GM21360 (cell line): ENCODE measurements around the gene SUCO.
"Not testable (repeated sequence)": the region's sequence is repeated elsewhere in the genome, so short reads cannot be mapped to it uniquely, and the experiment has no call there.

Source experiments
- ATAC-seq: cut with Tn5 transposase; IDR thresholded peaks from one replicate; pipeline ENCODE4 v1.9.1; 2021; ENCODE audit warnings: mild to moderate bottlenecking, moderate library complexity; ENCODE audit not compliant: unreplicated experiment

The SUCO gene

DNA sequence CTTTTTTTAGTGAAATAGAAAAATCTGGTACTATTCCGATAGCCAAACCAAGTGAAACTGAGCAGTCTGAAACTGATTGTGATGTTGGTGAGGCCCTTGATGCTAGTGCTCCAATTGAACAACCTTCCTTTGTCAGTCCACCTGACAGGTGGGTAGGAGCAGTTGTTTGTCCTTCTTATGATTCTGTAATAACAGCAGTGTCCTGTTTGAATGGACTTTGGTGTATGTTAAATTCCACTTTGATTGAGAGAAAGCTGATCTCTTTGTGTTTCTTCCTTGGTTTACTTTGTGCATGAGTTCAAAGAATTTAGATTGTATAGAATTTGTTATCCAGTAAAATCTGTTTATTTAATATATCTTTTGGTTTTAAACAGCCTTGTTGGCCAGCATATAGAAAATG is 24.3 kb downstream of the SUCO start:
- ATAC-seq: no peak

DNA sequence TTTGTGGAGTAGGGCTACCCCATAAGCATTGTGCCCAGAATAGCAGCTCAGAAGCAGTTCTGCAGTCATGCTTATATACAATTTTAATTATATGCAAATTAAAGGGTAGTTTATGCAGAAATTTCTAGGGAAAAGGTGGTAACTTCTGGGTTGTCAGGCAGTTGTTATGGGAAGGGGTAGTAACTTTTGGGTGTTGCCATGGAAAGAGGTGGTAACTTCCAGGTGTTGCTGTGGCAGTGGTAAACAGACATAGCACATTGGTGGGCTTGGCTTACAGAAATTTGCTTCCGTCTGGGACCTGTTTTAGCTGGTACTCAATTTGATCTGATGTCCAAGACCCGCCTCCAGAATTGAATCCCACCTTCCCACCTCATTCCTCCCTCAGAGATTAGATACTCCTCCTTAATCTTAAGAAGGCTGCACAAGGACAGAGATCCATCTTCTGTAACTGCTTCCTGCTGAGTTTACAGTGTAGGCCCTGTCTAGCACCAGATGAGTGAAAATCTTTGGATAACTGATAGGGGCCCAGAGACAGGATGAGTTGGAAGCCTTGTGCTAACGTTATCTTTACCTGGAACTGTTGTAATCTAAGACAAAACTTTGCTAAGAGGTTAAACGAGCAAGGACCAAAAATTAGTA is 26.7 kb downstream of the SUCO start:
- no peak for ATAC-seq

DNA sequence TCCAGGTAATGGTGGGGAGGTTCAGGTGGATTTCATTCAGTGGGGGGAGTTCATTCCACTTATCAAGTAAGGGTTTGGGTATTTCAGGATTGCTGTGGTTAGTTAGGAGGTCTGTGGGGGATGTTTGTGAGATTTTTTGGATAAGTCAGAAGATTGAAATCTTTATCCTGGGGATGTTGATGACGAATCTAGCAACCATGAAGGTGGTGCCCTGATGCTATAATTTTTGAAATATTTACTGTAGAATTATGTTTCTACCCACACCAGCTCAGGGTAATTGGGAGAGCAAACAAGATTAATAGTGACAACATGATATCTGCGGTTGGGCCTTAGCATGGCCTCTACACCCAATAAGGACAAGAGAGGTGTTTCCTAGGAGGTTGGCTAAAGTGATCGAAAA is 28.3 kb downstream of the SUCO start:
- ATAC-seq: no peak

DNA sequence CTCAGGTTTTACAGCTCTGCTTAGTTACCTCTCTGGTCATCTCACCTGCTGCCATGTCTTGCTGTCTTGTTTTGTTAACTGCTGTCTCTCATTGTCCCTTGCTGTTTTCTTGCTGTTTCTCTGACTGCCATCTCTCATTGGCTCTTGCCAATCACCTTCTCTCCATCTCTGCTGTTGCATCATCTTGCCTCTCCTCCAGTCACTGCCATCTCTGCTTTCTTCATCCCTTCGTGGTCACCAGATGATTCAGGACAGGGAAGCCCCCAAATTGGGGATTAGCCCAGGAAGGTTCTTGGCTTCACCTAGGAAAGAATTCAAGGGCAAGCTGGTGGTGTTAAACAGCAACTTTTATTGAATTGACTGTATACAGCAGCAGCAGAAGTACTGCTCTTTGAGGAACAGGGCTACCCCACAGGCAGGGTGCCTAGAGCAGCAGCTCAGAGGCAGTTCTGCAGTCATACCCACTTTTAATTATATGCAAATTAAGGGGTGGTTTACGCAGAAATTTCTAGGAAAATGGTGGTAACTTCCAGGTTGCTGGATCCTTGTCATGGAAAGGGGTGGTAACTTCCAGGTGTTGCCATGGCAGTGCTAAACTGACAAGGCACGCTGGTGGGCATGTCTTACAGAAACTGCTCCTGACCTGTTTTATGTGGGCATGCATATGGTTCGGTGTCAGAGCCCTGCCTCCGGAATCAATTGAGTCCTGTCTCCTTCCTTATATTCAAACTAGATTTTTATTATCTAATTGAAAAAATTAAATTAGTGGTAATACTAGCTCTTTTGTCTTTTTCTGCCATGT is 33.4 kb downstream of the SUCO start:
- no peak for ATAC-seq

DNA sequence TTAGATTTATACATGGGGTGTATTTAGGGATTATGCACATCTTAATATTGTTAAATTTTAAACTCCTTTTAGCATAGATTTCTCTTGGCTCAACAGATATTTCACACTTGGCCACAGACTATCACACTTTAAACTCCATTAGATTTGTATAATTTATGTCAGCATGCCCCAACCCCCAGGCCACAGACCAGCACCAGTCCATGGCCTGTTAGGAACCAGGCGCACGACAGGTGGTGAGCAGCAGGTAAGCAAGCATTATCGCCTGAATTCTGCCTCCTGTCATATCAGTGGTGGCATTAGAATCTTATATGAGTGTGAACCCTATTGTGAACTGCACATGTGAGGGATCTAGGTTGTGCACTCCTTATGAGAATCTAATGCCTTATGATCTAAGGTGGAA is 34.8 kb downstream of the SUCO start:
- ATAC-seq: no peak

DNA sequence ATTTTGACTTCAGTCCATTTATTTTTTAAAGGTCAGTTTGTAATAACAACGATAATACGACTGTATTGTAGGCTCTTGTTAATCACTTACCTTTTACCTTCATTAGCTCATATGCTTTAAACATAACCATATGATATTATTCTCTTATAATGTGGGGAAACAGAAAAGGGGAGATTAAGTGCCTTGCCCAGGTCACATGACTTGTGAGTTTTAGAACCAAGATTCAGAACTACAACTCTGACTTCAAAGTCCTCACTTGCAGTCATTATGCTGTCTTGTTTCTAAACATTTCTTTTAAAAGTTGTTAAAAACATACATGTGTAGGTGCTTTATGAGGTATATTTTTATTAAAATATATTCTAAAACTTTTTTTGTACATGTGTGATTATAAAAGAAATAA is 41.1 kb downstream of the SUCO start:
- ATAC-seq: no peak

DNA sequence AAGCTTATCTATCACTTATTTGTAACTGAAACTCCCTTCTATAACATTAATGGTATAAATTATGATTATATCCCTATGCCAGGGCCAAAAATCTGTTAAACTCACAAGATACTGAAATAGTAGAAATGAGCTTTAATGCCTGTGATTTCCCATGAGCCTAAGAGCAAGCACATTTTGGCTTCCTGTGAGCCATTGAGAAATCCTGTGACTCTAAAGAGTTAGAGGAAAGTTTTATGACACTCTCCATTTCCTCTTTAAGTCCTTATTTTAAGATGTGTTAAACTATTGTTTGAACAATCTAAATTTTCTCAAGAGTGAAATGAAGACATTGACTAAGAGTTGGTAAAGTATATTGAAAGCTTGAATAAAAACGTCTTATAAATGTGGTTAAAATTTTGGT is 45.6 kb downstream of the SUCO start:
- ATAC-seq: no peak

DNA sequence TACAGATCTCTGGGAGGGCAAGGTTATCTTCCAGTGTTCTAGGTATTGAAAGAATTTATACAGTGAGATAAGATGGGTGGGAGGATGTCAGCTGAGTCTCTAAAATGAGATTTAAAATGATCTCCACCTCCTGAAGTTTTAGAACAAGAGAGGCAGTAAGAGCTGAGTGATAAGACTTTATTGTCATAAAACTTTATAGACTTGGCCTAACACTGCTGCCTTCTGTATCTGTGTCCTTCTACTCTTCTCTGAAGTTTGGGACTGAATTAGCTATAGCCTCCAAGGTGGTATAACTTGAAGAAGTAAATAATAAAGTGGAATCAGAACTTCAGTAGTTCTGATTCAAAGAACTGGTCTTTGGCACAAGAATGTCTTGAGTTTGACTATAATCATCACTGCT is 48.3 kb downstream of the SUCO start:
- no peak for ATAC-seq

DNA sequence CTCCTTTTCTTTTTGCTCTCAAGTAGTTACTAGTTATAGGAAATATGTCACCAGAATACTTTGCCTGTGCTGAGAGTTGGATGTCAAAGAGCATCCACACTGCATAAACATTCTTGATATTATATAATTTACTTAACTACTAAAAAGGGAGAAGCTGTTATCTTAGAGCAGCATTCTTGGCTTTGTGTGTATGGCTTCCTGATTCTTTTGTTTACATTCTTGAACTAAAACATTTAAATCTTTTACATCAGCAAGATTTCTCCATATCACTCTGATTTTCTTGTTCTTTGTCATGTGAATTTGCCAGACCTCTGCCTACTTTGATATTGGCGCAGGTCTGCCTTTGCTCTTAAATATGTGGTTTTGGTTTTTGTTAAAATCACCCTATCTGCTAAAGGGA is 48.8 kb downstream of the SUCO start:
- no peak for ATAC-seq

DNA sequence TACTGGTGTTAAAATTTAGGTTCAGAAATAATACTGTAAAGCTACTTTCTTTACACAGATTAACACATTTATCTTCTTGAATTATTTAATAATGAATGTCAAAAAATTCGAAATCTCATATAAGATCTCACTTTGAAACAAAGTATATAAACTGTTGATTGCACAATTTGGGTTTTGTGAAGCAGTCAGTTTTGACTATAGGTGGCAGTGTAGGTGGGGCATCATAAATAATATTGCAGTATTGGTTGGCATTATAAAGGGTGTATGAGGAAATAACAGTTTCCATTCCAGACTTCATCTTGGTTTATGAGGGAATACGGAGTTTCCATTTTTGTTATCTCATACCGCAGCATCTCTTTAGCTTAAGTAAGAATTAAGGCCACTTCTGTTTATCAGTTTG is 49.9 kb downstream of the SUCO start:
- ATAC-seq: no peak

DNA sequence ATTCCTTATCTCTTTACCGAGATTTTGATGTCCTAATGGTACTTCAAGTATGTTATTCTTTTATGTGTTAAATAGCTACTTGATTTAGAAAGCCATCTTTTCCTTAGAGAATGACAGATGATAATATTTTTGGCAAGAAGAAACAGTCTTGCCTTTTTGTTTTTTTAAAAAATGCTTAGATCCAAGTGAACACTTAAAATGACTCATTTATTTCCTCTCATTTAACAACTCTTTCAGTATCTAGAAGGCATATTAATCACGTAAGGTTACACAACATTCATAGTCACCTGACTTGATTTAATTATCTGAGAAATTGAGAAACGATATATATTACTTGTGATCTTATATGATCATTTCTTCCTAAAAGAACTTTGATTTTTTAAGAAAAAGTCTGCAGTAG is 52.4 kb downstream of the SUCO start:
- ATAC-seq: no peak

DNA sequence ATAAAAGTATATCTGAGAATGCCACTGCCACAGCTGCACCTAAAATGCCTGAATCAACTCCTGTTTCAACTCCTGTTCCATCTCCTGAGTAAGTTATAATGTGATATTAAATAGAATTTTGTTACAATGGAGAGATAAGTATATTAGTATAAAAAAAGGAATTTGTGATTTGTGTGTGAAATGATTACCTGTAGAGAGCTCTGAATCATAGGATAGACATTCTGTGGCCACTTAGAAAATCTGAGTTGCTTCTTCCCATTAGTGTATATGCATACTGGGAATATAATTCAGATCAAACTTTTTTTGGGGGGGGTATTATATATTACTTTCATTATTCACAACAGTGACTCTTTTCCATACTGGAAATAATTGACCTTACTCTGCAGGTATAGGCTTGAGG is 52.9 kb downstream of the SUCO start:
- no peak for ATAC-seq

DNA sequence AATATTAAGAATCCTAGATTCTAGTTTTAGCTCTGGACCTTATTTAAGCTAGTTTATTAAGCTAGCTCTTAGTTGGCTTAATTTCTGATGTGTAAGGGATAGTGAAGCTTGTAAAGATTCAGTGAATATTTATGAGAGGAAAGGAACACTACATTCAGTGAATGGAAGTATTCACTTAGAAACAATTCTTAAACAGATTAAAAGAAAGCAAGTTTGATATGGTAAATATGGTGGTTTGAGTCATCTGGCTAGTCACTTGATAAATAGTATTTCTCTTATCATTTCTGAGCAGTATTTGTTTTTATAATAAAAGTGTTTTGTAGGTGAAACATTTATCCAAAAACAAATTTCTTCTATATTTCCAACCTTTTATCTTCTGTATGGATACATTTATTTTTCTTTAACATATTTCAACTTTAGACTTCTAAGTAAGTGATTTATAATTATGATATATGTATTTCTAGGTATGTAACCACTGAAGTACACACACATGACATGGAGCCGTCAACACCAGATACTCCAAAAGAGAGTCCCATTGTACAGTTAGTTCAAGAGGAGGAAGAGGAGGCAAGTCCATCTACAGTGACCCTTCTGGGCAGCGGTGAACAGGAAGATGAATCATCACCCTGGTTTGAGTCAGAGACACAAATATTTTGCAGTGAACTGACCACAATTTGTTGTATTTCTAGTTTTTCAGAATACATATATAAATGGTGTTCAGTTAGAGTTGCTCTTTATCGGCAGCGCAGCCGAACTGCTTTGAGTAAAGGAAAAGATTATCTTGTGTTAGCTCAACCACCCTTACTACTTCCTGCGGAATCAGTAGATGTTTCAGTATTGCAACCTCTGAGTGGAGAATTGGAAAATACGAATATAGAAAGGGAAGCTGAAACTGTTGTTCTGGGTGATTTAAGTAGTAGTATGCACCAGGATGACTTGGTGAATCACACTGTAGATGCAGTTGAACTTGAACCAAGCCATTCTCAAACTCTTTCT is 55.6 kb downstream of the SUCO start:
- ATAC-seq: no peak

DNA sequence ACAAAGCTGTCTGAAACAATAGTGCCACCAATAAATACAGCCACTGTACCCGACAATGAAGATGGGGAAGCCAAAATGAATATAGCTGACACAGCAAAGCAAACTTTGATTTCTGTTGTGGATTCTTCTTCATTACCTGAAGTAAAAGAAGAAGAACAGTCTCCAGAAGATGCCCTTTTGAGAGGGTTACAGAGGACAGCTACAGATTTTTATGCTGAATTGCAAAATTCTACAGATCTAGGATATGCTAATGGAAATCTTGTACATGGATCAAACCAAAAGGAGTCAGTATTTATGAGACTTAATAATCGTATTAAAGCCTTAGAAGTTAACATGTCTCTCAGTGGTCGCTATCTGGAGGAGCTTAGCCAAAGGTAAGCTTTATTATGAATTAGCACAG is 56.6 kb downstream of the SUCO start:
- ATAC-seq: no peak

DNA sequence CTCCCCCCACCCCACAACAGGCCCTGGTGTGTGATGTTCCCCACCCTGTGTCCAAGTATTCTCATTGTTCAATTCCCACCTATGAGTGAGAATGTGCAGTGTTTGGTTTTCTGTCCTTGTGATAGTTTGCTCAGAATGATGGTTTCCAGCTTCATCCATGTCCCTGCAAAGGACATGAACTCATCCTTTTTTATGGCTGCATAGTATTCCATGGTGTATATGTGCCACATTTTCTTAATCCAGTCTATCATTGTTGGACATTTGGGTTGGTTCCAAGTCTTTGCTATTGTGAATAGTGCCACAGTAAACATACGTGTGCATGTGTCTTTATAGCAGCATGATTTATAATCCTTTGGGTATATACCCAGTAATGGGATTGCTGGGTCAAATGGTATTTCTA is 58.5 kb downstream of the SUCO start:
- not testable (repeated sequence) for ATAC-seq

DNA sequence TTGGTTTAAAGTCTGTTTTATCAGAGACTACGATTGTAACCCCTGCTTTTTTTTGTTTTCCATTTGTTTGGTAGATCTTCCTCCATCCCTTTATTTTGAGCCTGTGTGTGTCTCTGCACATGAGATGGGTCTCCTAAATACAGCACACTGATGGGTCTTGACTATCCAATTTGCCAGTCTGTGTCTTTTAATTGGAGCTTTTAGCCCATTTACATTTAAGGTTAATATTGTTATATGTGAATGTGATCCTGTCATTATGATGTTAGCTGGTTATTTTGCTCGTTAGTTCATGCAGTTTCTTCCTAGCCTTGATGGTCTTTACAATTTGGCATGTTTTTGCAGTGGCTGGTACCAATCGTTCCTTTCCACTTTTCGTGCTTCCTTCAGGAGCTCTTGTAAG is 62.1 kb downstream of the SUCO start:
- not testable (repeated sequence) for ATAC-seq

DNA sequence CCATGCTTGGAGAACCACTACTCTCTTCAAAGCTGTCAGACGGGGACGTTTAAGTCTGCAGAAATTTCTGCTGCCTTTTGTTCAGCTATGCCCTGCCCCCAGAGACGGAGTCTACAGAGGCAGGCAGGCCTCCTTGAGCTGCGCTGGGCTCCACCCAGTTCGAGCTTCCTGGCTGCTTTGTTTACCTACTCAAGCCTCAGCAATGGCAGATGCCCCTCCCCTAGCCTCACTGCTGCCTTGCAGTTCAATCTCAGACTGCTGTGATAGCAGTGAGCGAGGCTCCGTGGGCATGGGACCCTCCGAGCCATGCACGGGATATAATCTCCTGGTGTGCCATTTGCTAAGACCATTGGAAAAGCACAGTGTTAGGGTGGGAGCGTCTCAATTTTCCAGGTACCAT is 63.8 kb downstream of the SUCO start:
- not testable (repeated sequence) for ATAC-seq

DNA sequence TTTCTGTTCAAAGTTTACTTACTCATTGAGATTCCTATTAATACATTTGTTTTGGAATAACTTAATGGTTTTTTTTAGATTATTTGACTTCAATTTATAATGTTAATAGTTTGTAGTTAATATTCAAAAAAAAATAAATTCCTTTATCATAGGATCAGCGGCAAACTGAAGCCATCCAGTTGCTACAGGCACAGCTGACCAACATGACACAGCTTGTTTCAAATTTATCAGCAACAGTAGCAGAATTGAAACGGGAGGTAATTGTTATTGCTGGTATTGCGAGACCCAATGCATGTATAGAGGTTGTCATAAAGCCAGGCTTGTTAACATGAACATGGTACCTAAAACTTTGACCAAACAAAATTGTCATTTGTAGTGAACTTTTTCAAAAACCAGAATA is 67.0 kb downstream of the SUCO start:
- no peak for ATAC-seq

DNA sequence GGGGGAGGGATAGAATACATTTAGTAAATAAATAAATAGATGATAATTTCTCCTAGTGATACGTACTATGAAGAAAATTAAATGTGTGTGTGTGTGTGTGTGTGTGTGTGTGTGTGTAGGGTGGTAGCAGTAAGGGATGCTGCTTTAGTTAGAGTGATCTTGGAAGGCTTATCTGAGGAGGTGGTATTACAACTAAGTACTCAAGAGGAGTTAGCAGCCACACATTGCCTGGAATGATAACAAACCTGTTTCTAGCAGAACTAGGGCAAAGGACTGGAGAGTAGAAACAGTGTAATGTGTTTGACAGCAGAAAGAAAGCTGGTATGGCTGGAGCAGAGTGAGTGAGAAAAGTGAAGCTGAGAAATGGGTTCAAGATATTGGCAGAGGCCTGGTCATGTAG is 67.7 kb downstream of the SUCO start:
- ATAC-seq: no peak

DNA sequence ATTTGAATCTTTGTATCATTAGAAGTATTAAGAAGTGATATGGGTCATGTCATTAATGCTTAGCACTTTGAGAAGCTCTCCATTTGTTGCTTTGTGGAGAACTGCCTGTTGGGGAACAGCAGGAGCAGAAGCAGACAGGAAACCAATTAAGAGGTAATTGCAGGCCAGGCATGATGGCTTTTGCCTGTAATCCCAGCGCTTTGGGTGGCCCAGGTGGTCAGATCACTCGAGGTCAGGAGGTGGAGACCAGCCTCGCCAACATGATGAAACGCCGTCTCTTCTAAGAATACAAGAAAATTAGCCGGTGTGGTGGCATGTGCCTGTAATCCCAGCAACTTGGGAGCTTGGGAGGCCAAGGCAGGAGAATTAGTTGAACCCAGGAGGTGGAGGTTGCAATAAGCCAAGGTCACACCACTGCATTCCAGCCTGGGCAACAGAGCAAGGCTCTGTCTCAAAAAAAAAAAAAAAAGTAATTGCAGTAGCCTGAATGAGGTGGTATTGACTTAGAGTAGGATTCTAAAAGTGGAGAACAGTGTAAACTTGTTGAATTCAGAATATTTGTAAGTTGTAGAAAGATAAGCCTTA is 68.2 kb downstream of the SUCO start:
- ATAC-seq: no peak

DNA sequence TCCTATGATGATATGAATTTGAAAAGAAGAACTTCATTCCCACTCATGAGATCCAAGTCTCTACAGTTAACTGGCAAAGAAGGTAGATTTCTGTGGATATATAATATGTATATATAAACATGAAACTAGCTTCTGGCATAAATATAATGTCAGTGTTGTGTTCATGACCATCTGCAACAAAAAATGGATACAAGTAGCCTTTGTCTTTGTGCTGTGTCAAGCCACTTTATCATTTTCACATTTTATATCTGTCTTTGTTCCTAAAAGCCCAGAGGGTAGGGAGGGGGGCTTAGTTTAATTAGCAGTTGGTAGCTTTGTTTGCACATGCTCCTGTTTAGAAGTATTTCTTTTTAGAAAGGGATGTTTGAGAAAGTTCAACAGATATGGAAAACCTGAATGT is 69.8 kb downstream of the SUCO start:
- no peak for ATAC-seq
